Measurements from ENCODE around the gene SLC9A3.
A peak's percentile ranks its signal among the peaks of the same experiment; 100 is the strongest.

SLC9A3 gene

DNA sequence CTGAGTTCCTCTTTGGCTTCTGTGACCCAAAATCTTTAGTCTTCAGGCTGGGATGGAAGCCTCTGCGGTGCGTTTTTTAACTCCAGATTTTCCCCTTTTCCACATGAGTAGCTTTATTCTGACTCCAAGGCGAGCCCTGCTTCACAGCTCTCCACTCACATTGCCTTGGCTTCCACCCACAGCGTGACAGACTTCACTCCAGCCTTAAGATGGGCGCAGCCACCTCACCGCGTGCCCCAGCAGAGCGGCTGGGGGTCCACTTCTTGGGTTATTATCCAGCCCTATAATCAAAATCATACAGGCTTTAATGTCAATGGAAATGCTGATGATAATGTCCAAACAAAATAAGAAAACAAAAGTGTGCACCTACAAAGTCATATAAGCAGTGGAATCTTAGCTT, 80.0 kb downstream of the SLC9A3 start:
- DNase-seq (ENCODE audit: low read depth, low spot score), result no peak

GRCh38 chr5:443239-444151, 80.8 kb downstream of the SLC9A3 start:
- DNase-seq (ENCODE audit: low read depth, low spot score), result no peak

DNA sequence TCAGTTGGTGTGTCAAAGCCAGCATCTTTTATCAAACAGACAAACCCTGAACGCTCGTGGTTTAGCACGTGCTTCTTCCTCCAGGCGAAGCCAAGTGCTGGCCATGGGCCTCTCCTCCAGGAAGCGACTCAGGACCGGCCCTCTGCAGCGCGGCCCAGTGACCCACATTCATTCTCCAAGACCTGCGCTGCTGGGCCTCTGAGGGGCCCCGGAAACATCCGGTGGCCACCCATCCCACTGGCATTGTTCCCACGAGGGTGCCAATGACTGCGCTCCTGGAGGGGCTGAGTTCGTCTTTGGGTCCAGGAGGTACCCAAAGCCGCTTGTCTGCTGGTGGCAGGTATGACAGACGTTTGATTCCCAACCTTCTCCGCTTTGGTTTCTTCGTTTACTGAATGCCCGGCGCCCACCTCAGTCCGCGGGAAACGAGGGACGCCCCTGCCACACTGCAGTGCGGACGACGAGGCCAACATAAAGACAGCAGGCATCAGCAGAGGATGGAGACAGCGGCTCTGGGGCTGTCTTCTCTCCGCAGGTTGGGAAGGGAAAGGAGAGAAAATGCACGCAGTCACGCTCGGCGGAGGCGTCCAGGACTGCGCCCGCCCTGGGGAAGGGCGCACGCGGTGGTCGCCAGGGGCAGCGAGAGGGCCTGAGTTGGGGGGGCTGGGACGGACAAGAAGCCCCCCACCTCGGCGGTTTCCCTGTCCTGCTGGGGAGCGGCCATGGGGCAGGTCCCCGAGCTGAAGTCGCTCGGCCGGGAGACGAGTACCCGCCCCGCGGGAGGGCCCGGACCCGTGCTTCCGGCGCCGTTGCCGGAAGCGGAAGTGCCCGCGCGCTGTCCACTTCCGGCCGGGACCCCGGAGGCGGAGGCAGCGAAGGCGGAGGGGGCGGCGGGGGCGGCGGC, 81.7 kb downstream of the SLC9A3 start, which contains the start of gene EXOC3:
EXOC3 (plus strand) TSS at position 842 of the 904 bp plus-strand sequence. CDS start 3,030 bp downstream, outside the sequence.
- peak; percentile 76 for DNase-seq (ENCODE audit: low read depth, low spot score)

DNA sequence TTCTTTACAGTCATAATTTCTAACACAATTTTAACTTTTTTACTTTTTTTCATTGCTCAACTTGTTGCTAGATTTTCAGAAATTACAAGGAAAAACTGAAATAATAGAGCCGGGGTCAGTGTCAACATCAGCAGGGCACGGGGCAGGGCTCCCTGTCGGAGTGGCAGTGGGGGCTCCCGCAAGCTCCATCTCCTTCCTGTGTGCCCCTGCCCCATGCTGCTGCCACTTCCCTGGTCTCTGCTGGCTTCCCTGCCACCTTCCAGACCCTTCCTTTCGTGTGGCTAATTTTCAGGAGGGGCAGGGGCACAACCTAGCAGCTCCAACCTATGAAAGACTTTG, 82.3 kb downstream of the SLC9A3 start:
- no peak for DNase-seq (ENCODE audit: low read depth, low spot score)

GRCh38 chr5:440401-441201, 83.6 kb downstream of the SLC9A3 start:
- DNase-seq (ENCODE audit: low read depth, low spot score), result no peak

GRCh38 chr5:439636-440035, 84.6 kb downstream of the SLC9A3 start:
- no peak for DNase-seq (ENCODE audit: low read depth, low spot score)

- DNase-seq (ENCODE audit: low read depth, low spot score), result no peak
These were observed 85.1 kb downstream of the SLC9A3 start for GRCh38 chr5:439181-439580.

- no peak for DNase-seq (ENCODE audit: low read depth, low spot score)
These were observed 85.7 kb downstream of the SLC9A3 start for GRCh38 chr5:438481-438981.

- peak; percentile 33 for DNase-seq (ENCODE audit: low read depth, low spot score)
These were observed 86.9 kb downstream of the SLC9A3 start for GRCh38 chr5:437281-437771.

- no peak for DNase-seq (ENCODE audit: low read depth, low spot score)
These were observed 87.6 kb downstream of the SLC9A3 start for GRCh38 chr5:436641-436975.

DNA sequence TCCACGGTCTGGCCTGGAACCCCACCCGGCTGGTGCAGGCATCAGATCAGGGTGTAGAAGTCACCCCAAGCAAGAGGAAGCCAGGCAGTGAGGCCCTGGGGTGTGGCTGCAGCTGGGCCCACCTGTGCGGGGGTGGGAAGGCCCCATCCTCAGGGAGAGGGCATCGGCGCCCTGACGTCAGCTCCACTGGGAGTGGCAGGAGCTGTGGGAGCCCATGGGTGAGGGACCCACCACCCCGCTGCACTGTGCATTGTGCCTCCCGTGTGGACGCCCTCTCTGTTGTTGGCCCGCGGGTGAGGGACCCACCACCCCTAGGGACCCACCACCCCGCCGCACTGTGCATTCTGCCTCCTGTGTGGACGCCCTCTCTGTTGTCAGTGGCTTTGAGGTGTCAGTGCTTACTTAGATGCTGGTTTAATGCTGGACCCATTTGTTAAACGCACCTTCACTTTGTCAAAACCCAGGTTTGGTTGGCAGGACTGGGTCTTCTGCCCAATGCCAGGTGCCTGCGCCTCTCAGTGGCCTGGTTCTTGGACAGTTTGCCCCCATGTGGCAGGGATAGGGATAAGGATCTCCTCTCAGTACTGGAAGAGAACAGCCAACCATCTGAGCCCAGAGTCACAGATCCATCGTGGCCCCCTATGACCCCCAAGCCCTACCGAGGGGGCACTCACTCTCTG, 88.1 kb downstream of the SLC9A3 start:
- no peak for DNase-seq (ENCODE audit: low read depth, low spot score)

- DNase-seq (ENCODE audit: low read depth, low spot score), result no peak
These were observed 89.0 kb downstream of the SLC9A3 start for GRCh38 chr5:435156-435790.

- DNase-seq (ENCODE audit: low read depth, low spot score), result no peak
These were observed 89.7 kb downstream of the SLC9A3 start for GRCh38 chr5:434443-435146.

DNA sequence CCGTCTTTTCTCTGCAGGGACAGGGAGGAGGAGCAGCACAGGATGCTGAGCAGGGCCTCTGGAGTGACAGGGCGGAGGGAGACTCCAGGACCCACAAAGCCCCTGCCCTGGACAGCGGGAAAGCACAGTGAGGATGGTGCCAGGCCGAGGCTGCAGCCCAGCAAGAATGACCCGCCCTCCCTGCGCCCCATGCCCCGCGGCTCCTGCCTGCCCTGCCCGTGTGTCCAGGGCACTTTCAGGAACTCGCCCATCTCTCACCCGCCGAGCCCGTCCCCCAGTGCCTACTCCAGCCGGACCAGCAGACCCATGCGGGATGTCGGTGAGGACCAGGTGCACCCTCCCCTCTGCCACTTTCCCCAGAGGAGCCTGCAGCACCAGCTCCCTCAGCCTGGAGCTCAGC, 90.4 kb downstream of the SLC9A3 start:
- DNase-seq (ENCODE audit: low read depth, low spot score), result no peak

- no peak for DNase-seq (ENCODE audit: low read depth, low spot score)
These were observed 91.1 kb downstream of the SLC9A3 start for GRCh38 chr5:432928-433791.

- DNase-seq (ENCODE audit: low read depth, low spot score), result no peak
These were observed 91.9 kb downstream of the SLC9A3 start for GRCh38 chr5:432201-432927.

DNA sequence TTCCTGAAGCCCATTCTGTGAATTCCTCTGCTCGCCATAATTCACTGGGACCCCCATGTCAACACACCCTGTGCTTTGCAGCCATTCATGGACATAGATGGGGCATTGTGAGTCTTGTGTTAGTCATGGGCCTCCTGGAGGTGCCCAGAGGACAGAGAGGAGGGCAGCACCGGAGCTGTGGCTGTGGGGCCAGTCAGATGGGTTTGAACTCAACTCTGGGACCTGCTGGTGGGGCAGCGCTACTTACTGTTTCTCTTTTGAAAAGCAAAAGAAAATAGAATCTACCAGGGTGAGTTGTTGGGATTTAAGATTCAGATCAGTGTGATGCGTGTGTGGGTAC, 92.6 kb downstream of the SLC9A3 start:
- DNase-seq (ENCODE audit: low read depth, low spot score), result no peak

Data from ELF-1 (cell line).